Measurements from ENCODE around the gene NFU1. TPM values are rescaled to one million over a fixed set of nuclear protein-coding genes. Genes with fewer than 3 reads are reported as not detected.
"Not testable (repeated sequence)": the region's sequence is repeated elsewhere in the genome, so short reads cannot be mapped to it uniquely, and the experiment has no call there.

NFU1 gene
- total RNA-seq, 1 donor from 2014 or later: 41.4 TPM

GRCh38 chr2:69453475-69454129, 16.4 kb upstream of the NFU1 start:
- no peaks in the 10 kb centered on the region for H3K27me3 Mint-ChIP-seq (ENCODE audit: unreplicated experiment)
- H3K27ac Mint-ChIP-seq (ENCODE audit: unreplicated experiment): no peak overlapping the region
- DNase-seq (ENCODE audit: extremely low spot score, unreplicated experiment): no peak
- H3K4me3 Mint-ChIP-seq (ENCODE audit: unreplicated experiment): no peak overlapping the region
- H3K9me3 Mint-ChIP-seq (ENCODE audit: unreplicated experiment): no peaks in the 10 kb centered on the region
- TF ChIP-seq CTCF (IDR thresholded peaks at IDR 0.05): no peak
- no peaks in the 10 kb centered on the region for H3K36me3 Mint-ChIP-seq (ENCODE audit: unreplicated experiment)
- H3K4me1 Mint-ChIP-seq (ENCODE audit: unreplicated experiment): peaks cover 13% of the 10 kb centered on the region

GRCh38 chr2:69452687-69453086, 15.5 kb upstream of the NFU1 start:
- Mint-ChIP-seq H3K27me3 (ENCODE audit: unreplicated experiment) (no peaks in the 10 kb centered on the region), H3K36me3 (ENCODE audit: unreplicated experiment) (no peaks in the 10 kb centered on the region), H3K9me3 (ENCODE audit: unreplicated experiment) (no peaks in the 10 kb centered on the region), H3K4me1 (ENCODE audit: unreplicated experiment) (peaks cover 13% of the 10 kb centered on the region), H3K4me3 (ENCODE audit: unreplicated experiment) (no peak overlapping the region), H3K27ac (ENCODE audit: unreplicated experiment) (no peak overlapping the region)
- TF ChIP-seq CTCF (IDR thresholded peaks at IDR 0.05): no peak
- DNase-seq (ENCODE audit: extremely low spot score, unreplicated experiment): no peak

- peaks cover 6% of the 10 kb centered on the region for H3K4me1 Mint-ChIP-seq (ENCODE audit: unreplicated experiment)
- no peaks in the 10 kb centered on the region for H3K9me3 Mint-ChIP-seq (ENCODE audit: unreplicated experiment)
- H3K4me3 Mint-ChIP-seq (ENCODE audit: unreplicated experiment): no peak overlapping the region
- H3K27me3 Mint-ChIP-seq (ENCODE audit: unreplicated experiment): no peaks in the 10 kb centered on the region
- no peak for DNase-seq (ENCODE audit: extremely low spot score, unreplicated experiment)
- no peaks in the 10 kb centered on the region for H3K36me3 Mint-ChIP-seq (ENCODE audit: unreplicated experiment)
- no peak for TF ChIP-seq CTCF (IDR thresholded peaks at IDR 0.05)
- no peak overlapping the region for H3K27ac Mint-ChIP-seq (ENCODE audit: unreplicated experiment)
These were observed 13.6 kb upstream of the NFU1 start for GRCh38 chr2:69450735-69451416.

GRCh38 chr2:69449906-69450305, 12.7 kb upstream of the NFU1 start:
- Mint-ChIP-seq H3K36me3 (ENCODE audit: unreplicated experiment) (no peaks in the 10 kb centered on the region), H3K4me1 (ENCODE audit: unreplicated experiment) (peaks cover 3% of the 10 kb centered on the region), H3K27ac (ENCODE audit: unreplicated experiment) (no peak overlapping the region), H3K4me3 (ENCODE audit: unreplicated experiment) (no peak overlapping the region), H3K9me3 (ENCODE audit: unreplicated experiment) (no peaks in the 10 kb centered on the region), H3K27me3 (ENCODE audit: unreplicated experiment) (no peaks in the 10 kb centered on the region)
- no peak for DNase-seq (ENCODE audit: extremely low spot score, unreplicated experiment)
- no peak for TF ChIP-seq CTCF (IDR thresholded peaks at IDR 0.05)

- H3K9me3 Mint-ChIP-seq (ENCODE audit: unreplicated experiment); DNase-seq (ENCODE audit: extremely low spot score, unreplicated experiment); H3K4me1 Mint-ChIP-seq (ENCODE audit: unreplicated experiment); H3K36me3 Mint-ChIP-seq (ENCODE audit: unreplicated experiment); H3K4me3 Mint-ChIP-seq (ENCODE audit: unreplicated experiment); H3K27me3 Mint-ChIP-seq (ENCODE audit: unreplicated experiment); H3K27ac Mint-ChIP-seq (ENCODE audit: unreplicated experiment): not testable (repeated sequence)
These were observed 6.4 kb upstream of the NFU1 start for GRCh38 chr2:69443673-69444072.

- H3K9me3 Mint-ChIP-seq (ENCODE audit: unreplicated experiment); DNase-seq (ENCODE audit: extremely low spot score, unreplicated experiment); H3K27me3 Mint-ChIP-seq (ENCODE audit: unreplicated experiment); H3K36me3 Mint-ChIP-seq (ENCODE audit: unreplicated experiment); H3K27ac Mint-ChIP-seq (ENCODE audit: unreplicated experiment); H3K4me3 Mint-ChIP-seq (ENCODE audit: unreplicated experiment): not testable (repeated sequence)
- H3K4me1 Mint-ChIP-seq (ENCODE audit: unreplicated experiment): peaks cover 21% of the 10 kb centered on the region
These were observed 2.3 kb upstream of the NFU1 start for GRCh38 chr2:69439499-69439898.
